NOMO-1 (cell line): ENCODE data around the gene PCDHGC5.

Experiments
- DNase-seq, 2 experiments: peaks; one replicate each; lab custom pipeline; 2025; ENCODE audit not compliant: unreplicated experiment in 2 of 2; lab: John Stamatoyannopoulos, UW

The PCDHGC5 gene

DNA sequence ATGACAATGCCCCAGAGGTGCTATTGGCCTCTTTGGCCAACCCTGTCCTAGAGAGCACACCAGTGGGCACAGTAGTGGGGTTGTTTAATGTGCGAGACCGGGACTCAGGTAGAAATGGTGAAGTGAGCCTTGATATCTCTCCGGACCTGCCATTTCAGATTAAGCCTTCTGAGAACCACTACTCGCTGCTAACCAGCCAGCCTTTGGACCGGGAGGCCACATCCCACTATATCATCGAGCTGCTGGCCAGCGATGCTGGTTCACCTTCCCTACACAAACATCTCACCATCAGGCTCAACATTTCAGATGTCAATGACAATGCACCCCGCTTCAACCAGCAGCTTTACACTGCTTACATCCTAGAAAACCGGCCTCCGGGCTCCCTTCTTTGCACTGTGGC is 1.4 kb downstream of the PCDHGC5 start:
- DNase-seq = no peak

DNA sequence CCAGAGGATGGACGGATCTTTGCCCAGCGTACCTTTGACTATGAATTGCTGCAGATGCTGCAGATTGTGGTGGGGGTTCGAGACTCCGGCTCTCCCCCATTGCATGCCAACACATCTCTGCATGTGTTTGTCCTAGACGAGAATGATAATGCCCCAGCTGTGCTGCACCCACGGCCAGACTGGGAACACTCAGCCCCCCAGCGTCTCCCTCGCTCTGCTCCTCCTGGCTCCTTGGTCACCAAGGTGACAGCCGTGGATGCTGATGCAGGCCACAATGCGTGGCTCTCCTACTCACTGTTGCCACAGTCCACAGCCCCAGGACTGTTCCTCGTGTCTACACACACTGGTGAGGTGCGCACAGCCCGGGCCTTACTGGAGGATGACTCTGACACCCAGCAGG is 1.9 kb downstream of the PCDHGC5 start:
- DNase-seq = no peak

DNA sequence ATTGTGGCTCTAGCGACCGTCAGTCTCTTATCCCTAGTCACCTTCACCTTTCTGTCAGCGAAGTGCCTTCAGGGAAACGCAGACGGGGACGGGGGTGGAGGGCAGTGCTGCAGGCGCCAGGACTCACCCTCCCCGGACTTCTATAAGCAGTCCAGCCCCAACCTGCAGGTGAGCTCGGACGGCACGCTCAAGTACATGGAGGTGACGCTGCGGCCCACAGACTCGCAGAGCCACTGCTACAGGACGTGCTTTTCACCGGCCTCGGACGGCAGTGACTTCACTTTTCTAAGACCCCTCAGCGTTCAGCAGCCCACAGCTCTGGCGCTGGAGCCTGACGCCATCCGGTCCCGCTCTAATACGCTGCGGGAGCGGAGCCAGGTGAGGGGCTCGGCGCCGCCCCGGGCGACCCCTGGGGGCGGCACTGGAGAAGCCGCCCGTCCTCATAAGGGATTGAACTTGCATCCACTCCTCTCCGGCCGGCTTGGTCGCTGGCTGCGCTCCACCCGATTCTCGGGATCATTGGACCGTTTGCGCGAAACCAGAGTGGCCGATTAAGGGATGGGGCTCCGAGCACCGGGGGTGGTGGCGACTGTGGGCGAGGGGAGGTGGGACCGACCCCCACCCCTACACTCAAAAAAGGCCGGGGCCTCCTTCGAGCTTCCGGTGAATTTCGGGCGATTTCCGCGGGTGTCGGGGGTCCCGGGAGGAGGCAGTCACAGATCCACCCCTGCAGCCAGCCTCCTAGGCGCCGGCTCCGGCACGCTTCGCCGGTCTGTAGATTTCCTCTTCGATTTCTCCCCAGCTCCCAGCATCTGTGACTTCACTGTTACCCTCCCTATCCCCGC is 2.7 kb downstream of the PCDHGC5 start:
- DNase-seq = no peak

DNA sequence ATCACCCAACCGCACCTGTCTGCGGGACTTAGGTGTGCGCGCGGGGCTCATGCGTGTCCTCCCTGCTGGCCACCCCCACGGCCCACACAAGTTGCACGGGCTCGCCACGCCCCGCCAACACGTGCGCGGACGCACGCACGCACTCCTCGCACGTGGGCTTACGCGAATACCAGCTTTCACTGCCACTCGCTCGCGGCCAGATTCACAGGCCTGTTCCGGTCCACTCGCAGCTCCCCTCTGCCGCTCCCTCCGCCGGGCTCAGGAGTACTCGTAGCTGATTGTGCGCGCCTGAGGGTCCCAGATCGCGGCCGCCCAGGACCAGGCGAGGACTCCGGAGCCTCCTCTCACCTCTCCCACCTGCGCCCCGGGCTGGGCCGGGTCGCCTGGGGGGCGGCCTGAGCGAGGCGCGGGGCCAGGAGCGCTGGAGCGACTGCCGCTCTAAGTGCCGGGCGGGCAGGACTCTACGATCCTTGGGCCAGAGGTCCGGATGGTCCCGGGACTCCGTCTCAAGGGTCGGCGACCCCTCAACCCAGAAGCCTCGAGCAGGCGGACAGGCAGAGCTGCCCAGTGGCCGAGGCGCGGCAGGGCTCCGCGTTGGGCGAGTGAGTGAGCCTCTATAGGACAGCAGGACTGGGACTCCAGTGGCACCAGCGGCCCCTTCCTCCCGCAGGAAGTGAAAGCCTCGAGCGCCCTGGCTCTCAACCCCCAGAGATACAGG is 3.4 kb downstream of the PCDHGC5 start:
- peak; percentile 11 to 31 for DNase-seq

DNA sequence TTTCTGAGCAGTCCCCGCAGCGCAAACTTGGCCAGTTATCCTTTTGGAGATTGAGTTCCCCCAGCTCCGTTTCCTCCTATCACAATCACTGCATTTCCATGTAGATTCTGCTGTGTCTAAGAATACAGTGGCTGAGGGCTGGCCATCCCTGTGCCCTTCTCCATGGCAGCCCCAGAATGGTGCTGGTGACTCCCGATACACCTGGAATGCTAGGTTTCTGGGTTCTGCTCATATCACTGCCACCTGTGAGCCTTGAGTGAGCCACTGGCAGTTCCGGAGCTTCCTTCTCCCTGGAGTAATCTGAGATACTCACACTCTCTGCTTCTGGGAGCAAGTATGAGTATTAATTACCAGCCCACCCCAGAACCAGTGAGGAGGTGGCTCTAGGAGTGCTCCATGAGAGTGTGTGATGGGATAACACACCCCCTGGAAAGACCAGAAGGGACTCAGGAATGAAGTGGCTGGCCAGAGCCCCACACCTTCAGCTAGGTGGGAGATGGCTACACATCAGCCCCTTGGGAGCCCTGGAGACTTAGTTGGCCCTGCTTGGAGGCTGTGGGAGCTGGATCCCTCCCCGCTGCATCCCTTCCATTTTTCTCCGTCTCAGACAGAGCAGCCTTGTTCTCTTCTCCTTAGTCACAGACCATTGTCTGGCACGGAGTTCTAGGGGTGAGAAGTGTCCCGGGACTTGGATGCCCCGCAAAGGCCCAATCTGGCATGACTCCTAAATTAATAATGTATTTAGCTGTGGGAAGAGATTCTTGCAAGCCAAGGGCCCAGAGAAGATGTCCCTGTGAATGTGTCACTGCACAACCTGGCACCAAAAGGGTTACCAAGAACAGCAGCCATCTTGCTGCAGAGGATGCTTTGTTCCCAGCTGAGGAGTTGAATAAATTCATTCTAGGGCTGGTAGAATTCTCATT is 4.9 kb downstream of the PCDHGC5 start:
- no peak for DNase-seq

DNA sequence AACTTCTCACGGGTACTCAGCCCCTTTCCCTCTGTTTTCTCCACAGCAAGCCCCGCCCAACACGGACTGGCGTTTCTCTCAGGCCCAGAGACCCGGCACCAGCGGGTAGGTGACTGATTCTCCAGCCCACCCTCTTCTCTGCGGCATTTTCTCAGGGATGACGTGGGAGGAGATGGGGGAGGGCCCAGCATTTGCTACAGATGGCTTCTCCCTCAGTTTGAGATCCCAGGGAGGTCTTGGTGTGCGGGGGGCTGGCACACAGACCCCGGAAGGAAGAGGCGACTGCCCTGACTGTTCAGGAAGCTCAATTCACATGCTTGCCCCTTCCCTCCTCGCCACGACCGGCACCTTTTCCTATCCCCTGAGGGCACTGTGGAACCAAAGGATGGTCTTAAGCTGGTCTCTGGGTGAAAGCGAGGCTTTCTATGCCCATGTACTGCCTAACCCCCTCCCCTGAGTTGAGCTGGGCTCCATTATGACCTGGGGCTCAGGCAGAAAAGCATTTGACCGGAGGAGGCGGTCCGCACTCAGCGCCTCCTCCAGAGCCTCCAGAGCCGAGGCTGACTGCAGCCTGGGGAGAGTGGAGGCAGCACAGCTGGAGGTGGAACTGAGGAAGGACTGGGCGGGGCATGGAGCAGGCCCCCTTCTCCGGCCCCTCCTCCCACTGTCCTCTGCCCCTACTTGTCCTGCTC is 6.0 kb downstream of the PCDHGC5 start:
- DNase-seq = no peak

DNA sequence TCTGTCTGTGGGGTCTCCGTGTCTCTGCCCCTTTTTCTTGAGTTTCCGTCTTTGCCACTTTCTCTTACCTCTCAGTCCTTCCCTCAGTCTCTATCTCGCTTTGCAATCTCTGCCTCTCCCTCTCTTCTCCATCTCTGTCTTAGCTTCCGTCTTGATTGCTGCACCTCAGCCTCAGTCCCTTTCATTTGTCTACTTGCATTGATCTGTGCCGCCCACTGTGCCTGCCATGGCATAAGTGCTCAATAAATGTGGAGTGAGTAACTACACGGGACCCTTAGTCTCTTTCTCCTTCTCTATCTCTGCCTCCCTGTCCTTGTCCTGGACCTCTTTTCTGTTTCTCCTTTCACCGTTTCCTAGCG is 6.6 kb downstream of the PCDHGC5 start:
- DNase-seq = no peak

DNA sequence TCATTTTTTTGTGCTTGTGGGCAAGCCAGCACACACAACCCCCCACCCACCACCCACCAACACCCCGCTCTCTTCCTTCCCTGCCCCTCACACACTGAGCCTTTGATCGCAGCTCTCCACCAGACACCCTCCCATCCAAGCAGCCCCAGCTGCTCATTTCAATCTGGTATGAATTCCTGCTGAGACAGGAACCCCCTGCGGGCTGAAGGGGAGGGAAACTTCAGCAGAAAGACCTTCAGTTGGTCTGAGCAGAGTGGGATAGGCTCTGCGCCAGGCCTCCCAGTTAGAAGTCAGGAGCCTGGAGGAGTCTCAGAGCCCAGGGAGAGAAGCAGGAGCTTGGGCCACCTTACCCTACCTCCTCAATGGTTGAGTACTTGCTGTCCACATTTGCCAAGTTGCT is 7.2 kb downstream of the PCDHGC5 start:
- no peak for DNase-seq

DNA sequence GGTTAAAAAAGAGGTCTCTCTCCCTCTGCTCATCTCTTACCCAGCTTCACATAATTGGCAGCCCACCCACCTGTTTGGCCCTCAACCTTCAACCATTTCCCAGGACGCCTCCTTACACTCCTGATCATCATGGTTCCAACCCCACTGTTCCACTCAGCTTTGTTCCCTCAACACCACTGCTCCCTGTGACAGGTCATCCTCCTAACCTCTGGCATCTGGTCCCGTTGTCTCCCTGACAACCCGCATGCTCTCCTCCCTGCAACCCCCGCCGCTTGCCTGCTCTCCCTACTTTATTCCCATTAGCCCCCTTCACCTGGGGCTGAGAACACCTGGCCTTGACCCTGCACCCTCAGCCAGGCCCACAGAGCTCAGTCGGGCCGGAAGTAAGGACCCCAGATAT is 12.9 kb downstream of the PCDHGC5 start:
- no peak for DNase-seq

DNA sequence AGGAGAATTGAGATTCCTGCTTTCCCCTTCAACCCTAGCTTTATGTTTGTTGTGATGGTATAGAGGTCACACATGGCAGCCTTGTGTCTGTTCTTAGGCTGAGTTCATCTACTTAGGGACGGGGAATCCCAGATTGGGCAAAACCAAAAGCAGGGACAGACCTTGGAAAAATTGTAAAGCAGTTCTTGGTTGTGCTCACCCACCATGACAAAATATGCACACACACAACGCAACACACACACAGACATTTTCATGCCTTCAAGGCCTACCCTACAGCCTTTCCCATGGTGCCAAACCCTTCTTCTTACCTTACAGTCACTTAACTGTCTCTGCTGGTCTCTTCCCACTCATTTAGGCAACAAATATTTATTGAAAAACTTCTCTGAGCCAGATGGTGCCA is 14.8 kb downstream of the PCDHGC5 start:
- DNase-seq = no peak

DNA sequence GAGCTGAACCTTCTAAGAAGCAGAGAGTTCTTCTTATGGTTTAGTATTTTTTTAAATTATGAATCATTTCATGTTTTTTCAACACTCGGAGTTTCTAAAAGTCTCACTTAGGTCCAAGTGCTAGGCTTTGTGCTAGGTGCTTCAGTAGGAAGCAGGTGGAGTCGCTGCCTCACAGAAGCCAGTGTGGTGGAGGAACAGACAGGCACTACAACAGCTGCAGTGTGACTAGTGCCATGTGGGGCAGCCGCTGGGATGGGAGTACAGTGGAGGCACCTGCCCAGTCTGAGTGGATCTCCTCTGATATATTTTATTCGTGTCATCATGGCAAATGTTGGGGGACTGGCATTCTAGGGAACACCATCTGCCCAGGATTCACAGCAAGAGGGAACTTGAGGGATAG is 15.3 kb downstream of the PCDHGC5 start:
- no peak for DNase-seq

DNA sequence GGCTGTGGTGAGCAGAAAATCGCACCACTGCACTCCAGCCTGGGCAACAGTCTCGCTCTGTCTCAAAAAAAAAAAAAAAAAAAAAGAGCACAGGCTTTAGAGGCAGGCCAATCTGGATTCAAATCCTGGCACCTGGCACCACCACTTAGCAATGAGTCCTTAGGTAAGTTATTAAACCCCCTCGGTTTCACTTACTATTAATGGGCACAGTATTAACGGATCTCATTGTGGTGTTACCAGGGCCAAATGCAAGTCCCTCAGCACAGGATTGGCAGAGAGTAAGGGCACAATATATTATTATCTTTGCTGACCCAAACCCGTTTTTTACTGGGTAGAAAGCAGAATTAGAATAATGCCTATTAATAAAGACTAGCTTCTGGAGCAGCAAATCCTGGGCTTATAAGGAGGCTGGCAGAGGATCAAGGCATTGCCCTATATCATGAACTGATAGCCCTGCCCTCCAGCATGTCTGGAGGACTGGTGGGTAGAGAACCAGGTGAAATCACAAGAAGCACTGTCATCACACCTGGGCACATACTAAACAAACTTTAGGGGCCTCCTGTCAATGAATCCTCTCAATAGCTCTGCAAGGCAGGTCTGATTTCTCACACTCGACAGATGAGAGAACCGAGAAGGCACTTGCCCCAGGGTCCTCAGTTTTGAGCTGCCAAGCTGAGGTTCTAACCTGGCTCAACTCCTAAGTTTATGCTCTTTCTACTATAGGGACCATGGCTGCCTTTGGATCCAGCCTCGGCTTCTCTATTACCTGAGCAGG is 17.7 kb downstream of the PCDHGC5 start:
- no peak for DNase-seq

DNA sequence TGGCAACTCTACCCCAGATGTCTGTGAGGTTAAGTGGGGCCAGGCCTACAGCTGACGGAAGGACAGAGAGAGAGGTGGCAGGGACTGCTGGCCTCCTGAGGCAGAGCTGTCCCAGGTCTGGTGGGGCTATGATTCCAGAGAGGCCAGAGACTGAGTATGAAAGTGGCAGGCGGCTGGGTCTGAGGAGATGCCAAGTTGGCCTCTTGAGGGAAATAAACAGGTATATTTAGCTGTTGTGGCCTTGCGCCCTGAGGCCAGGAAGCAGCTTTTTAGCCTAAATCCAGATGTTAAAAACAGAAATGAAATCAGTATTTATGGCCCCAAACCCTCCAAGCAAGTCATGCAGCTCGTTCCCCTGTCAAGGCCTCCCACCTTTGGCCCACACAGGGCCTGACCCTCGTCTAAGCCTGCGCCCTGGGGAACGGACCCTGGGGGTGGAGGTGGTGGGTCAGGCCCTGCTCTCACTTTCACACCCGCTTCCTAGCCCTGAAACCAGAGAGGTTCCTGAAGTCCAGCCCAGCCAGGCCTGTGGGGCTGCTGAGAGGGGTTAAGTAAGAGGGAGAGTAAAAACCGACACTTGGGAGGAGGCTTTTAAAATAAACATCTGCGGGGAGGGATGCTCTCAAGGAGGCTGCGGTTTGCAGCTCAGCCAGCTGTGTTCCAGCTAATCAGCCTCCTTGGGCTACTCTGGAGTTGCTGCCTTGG is 18.7 kb downstream of the PCDHGC5 start:
- DNase-seq = peak in 1 of 2 experiments; percentile 11

DNA sequence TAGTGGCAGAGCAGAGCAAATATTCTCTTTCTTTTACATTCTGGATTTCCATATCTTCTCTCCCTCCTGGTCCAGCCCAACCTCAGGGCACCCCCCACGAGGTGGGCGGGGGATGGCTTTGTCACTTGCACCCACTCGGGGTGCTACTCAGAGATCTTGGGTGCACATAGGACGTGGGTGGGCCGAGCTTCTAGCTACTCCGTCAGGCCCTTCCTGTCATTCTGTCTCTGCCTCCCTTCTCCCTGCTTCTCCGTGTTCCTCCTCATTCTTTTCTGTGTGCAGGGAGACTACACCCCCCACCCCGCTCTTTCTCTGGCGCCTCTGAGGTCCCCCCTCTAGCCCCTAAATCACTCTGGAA is 19.5 kb downstream of the PCDHGC5 start:
- no peak for DNase-seq

DNA sequence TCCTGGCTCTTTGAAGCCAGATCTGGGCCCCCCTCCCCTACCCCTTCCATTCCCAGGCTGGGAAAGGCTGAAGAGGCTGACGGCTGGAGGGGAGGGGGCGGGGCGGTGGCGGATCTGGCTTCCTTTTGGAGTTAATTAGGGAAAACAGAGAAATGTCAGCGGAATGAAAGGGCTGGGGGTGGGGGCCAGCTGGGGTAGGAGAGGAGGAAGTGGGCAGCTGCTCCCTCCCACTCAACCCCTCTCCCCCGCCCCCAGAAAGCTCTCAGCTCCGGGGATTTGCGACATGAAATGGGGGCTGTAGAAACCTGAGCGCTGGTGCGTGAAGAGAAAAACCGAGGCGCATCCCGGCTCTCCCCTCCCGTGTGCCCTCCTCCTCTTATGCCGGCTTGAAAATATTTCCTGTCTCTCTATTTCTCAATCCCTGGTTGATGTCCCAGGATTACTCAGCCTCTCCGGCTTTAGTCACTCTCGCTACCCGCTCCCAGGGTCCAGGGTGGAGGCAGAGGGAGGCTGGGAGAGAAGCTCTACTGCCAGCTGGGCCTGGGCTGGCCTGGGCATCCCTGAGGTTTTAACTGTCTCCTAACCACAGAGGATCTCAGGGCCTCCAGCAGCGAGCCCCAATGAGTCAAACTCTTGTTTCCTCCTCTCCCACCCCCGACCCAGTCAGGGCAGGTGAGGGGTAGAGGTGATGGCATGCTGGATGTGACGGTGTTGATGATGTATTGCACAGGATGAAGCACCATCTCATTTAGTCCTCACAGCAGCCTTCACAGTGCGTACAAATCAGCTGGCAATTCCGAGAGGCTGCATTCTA is 20.1 kb downstream of the PCDHGC5 start:
- no peak for DNase-seq

DNA sequence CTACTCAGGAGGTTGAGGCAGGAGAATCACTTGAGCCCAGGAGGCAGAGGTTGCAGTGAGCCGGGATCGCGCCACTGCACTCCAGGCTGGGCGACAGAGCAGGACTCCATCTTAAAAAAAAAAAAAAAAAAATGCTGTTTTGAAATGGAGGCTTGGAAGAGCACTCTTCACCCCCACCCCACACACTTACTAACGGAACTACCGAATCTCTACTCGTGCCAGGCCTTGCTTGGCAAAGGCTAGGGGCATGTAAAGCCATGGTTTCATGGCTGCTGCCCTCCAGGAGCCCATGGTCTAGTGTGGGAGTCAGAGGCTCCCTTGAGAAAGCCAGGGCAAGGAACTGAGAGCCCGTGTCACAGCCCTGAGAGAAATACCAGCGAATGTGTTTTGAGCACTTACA is 21.3 kb downstream of the PCDHGC5 start:
- no peak for DNase-seq

DNA sequence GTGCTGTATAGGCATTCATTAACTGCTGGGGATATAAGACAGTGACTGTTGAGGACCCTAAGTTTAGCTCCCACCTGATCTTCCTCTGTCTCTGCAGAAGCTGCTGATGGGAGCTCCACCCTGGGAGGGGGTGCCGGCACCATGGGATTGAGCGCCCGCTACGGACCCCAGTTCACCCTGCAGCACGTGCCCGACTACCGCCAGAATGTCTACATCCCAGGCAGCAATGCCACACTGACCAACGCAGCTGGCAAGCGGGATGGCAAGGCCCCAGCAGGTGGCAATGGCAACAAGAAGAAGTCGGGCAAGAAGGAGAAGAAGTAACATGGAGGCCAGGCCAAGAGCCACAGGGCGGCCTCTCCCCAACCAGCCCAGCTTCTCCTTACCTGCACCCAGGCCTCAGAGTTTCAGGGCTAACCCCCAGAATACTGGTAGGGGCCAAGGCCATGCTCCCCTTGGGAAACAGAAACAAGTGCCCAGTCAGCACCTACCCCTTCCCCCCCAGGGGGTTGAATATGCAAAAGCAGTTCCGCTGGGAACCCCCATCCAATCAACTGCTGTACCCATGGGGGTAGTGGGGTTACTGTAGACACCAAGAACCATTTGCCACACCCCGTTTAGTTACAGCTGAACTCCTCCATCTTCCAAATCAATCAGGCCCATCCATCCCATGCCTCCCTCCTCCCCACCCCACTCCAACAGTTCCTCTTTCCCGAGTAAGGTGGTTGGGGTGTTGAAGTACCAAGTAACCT is 22.1 kb downstream of the PCDHGC5 start:
- DNase-seq = no peak

DNA sequence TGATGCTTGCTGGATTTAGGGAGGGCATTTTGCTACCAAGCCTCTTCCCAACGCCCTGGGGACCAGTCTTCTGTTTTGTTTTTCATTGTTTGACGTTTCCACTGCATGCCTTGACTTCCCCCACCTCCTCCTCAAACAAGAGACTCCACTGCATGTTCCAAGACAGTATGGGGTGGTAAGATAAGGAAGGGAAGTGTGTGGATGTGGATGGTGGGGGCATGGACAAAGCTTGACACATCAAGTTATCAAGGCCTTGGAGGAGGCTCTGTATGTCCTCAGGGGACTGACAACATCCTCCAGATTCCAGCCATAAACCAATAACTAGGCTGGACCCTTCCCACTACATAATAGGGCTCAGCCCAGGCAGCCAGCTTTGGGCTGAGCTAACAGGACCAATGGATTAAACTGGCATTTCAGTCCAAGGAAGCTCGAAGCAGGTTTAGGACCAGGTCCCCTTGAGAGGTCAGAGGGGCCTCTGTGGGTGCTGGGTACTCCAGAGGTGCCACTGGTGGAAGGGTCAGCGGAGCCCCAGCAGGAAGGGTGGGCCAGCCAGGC is 23.0 kb downstream of the PCDHGC5 start:
- no peak for DNase-seq
